Measurements from ENCODE around the gene NEIL3.
"Not testable (repeated sequence)": the region's sequence is repeated elsewhere in the genome, so short reads cannot be mapped to it uniquely, and the experiment has no call there.

Gene NEIL3

DNA sequence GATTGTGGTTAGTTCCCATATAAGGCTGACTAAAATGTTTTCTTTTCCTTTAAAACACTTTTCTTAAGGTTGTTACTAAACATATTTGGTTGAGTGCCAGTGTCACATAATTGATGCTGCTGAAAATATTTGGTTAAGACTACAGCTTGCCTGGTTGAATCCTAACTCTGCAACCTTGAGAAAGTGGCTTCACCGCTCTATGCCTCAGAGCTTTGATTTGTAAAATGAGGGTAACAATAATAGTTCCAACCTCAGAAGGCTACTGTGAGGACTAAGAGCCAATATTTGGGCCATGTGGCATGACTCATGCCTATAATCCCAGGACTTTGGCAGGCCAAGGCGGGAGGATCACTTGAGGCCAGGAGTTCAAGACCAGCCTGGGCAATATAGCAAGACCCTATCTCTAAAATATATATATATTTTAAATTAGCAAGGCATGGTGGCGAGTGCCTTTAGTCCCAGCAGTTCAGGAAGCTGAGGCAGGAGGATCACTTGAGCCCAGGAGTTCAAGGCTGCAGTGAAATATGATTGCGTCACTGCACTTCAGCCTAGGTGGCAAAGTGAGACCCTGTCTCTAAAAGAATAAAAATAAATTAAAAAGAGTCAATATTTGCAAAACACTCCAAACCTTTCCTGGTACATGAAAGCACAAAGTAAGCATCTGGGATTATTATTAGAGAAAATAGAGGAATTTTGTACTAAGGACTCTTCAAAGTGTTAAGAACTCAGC, 7.1 kb upstream of the NEIL3 start:
- no peak for DNase-seq

DNA sequence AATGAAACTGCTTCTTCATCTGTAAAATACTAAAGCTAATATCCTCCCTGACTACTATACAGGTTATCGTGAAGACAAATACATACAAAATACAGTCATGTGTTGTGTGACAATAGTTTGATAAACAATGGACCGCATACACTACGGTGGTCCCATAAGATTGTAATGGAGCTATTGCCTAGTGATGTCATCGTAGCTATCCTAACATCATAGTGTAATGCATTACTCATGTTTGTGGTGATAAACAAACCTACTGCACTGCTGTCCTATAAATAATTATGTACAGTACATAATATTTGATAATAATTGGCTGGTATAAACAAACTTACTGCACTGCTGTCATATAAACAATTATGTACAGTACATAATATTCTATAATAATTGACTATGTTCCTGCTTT, 5.6 kb upstream of the NEIL3 start:
- DNase-seq: no peak

DNA sequence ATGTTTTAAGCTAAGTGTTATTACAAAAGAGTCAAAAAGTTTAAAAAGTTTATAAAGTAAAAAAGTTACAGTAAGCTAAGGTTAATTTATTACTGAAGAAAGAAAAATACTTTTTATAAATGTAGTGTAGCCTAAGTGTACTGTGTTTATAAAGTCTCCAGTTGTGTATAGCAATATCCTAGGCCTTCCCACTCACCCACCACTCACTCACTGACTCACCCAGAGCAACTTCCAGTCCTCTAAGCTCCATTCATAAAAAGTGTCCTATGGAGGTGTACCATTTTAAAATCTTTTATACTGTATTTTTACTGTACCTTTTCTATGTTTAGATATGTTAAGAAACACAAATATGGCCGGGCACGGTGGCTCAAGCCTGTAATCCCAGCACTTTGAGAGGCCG, 4.8 kb upstream of the NEIL3 start:
- DNase-seq: not testable (repeated sequence)

DNA sequence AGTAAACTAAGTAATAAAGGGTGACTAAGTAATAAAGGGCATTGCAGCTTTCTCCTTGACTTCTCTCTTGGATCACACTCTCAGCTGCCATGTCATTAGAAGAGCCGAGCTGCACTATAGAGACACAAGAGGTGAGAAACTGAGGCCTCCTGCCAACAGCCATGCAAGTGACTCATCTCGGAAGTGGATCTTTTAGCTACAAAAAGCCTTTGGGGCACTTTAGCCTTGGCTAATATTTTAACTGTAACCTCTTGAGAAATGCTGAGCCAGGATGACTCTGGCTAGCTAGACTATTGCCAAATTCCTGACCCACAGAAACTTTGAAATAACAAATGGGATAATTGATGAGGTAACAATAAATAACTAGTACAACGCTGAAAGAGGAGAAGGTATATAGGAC, 1.5 kb upstream of the NEIL3 start:
- no peak for DNase-seq

DNA sequence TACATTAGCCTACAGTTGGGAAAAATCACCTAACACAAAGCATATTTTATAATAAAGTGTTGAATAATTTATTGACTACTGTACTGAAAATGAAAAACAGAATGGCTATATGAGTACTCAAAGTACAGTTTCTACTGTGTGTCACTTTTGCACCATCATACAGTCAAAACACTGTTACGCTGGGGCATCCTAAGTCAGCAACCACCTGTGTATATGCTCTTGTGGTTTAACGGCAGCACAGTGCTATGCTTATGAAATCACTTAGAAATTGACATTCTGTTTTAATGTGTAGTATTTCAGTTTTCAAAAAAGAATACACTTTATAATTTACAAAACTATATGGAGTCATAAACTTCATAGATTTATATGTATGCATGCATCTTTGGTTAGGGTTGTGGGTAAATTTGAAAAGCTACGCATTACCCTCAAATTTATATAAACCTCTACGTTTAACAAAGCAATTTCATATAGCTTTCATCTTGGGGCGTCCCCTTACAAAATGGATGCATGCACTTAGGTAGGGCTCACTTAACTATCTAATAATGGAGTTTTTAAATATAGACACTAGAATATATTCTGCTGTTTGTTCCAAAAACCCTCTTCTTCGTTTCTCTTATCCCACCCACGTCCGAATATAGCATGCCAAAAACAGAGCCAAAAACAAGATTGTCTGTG, 690 bp upstream of the NEIL3 start:
- DNase-seq: no peak

DNA sequence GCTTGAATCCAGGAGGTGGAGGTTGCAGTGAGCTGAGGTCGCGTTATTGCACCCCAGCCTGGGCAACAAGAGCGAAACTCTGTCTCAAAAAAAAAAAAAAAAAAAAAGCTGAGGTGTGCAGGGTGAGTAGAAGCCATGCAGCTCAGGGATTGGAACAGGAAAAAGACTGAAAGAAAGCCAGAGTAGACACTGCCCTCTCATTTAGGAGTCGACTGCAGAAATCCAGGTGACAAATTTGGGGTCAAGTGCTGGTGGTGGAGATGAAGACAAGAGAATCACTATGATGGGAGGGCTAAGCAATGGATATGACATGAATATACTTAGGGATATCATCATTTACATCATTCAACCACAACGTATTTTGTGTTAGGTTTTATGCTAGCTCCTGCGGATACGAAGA, 1.9 kb downstream of the NEIL3 start:
- no peak for DNase-seq

DNA sequence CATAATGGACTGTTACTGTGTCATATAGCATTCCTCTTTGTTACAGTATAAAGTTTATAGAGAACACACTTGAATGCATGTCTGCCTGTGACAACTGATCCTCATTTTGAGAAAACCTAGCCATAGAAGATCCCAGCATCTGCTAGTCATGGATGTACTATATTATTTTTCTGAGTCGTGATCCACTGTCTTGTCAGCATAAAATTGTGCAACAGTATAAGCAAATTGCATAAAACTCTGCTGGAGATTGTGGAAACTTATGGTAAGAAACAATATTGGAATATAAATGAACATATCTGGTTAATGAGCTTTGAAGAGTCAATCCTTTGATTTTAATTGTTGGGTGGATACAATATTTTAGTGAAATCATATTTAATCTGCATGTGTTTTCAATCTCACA, 3.6 kb downstream of the NEIL3 start:
- DNase-seq: no peak

DNA sequence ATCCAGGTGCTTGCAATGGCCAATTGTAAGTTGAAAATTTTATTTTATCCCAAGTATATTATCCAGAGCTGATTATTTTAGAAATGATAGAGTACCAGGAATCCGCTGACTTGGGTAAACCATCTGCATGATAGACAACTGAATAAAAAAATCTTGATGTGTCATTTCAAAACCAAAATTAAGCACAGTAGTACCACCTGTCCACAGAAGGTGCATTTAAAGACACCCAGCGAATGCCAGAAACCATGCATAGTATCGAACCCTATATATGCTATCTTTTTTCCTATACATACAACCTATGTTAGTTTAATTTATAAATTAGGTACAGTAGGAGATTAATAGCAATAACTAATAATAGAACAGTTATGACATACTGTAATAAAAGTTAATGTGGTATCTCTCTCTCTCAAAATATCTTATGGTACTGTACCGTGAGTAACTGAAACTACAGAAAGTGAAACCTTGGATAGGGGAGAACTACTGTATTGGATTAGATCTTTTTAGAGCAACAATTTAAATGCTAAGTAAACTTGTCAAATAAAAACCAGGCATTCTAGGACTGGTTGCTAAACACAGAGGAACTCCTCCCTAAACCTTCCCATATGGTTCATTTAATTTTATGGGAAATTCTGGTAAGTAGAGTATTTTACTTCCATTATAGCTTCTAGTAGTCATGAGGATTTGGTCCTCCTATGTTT, 6.2 kb downstream of the NEIL3 start:
- no peak for DNase-seq

DNA sequence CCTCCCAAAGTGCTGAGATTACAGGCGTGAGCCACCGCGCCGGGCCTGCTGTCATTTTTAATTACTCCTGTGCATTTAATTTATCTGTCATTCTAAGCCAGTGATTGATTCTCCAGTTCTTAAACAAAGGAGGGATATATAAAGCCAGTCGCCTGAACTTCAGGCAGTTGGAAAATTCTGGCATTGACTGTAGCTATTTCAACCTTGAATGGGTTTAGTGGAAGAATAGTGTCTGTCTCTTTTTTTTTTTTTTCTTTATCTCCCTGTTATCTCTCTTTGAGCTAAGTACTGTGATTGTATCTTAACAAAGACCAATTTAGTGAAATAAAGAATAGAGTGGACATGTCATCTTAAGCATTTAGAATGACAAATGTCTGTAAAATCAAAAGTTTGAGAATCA, 11.0 kb downstream of the NEIL3 start:
- DNase-seq: no peak

DNA sequence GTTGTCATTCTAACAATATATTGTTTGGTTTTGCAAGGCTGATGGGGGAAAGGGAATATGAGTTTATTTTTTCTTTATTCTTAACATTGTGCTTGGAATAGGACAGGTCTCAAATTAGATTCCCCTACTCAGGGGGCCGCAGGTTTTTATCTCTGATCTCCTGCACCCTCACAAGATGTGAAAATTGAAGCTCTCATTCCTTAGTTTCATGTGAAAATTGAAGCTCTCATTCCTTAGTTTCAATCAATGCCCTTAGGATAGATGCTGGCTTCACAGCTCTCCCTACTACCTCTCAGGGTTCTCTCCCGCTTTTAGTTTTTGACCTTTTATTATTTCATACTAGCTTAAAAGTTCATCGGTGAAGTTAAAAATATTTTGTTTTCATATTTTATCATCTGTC, 12.0 kb downstream of the NEIL3 start:
- DNase-seq: no peak

DNA sequence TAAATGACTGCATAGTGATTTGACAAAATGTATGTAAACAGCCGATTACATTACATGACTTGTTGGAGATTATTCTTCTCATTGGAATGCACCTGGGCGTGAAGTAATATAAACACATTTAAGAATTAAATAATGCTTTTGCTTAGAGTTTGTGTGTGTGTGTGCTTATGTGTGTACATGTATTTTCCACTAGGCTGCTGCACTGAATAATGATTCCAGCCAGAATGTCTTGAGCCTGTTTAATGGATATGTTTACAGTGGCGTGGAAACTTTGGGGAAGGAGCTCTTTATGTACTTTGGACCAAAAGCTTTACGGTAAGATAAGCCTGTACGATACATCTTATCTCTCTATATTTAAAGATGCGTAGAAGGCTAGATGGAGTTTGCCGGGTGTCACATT, 12.6 kb downstream of the NEIL3 start:
- DNase-seq: no peak

DNA sequence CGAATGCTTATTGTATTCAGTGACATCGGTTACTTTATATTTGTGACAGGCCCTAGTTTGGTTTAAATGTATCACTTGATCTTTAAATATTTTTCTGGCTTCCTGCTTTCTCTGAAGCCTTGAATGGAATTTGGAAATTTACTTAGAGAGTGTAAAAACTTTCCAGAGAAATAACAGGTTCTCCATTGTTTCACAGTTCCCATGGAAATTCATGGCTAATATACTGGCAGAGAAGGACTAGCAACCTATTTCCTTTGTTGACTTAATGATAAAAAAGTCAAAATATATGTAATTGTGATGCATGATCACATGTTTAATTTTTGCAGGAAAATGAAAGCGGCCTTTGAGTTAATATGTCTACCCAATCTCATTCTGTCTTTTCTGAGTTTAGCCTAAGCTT, 13.2 kb downstream of the NEIL3 start:
- DNase-seq: no peak

DNA sequence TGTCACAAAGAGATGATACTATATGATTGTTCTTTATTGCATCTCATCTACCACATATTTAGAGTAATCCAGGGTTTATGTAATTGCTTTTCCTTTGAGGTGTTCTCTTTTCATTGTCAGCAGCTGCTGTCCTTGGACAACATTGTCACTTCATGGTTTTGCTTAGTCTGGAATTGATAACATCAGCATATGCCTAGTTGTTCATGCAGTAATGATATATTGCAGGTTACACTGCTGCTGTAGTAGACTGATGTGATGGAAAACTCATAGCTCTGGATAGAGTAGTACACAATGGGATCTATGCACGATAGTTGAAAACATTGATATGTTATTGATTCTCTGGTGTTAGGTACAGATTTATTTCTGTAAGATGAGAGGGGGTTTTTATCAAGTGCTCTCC, 13.7 kb downstream of the NEIL3 start:
- DNase-seq: no peak

DNA sequence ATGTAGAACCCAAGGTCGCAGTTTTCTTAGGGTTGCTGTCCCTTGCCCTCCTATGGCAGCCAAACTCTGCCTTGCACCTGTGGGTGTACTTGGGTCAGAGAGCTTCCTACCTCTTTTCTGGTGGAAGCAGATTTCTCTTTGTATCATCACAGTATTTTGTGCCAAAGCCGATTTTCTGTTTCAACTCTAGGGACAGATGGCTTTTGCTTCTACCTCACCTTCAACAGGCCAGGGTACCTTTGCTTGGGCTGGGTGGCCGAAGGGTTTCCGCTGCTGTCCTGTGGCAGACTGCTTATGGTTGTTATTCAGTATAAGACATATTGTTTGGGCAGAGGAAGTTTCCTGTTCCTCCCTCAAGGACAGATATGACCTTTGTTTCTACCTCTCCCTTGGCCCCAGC, 22.4 kb downstream of the NEIL3 start:
- DNase-seq: no peak

DNA sequence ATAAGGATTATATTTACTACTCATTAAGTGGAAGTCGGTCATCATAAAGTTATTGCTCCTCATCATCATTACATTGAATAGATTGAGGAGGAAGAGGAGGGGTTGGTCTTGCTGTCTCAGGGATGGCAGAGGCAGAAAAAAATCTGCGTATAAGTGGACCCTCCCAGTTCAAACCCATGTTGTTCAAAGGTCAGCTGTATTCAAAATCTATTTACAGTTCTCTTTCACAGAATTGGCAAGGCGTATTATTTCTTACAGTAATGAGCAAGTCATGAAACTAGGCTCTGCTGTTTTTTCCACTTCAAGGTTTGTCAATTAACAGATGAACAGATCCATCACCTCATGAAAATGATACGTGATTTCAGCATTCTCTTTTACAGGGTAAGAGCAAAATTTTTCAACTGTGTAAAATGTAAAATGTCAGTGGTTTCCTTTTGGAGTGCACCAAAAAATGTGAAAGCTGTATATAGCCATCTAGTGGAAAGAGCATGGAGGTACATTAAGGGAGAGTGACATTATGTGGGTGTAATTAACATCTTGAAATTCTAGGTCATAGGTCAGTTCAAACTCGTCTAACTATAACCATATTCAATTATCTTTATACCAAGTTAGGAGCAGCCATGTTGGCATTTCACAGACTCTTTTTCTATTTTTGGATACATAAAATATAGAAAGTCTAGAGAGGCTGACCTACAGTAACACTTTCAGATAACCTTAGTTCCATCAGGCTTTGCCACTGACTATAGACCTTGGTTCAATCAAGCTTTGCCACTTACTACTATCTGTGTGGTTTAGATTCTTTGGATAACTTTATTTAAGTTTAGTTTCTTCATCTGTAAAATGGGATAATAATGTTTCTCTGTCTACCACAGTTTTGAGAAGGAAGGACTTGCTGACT, 30.1 kb downstream of the NEIL3 start:
- no peak for DNase-seq

DNA sequence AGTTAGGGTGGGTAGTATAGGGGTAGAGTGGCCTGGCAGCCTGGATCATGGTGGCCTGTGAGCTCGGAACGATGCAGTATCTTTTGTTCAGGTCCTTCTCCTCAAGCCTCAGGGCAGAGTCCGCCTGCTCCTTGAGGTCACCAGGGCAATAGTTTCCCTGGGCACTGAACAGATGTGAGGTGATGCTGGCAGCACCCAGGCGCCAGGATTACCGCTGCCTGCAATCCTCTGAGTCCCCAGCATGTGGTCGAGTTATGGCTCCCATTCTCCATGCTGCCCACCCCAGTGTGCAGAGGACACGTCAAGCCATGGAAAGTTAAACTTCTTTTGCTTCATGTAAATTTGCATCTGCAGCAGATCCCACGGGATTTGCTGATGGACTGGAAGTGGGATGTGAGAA, 38.7 kb downstream of the NEIL3 start:
- DNase-seq: no peak

DNA sequence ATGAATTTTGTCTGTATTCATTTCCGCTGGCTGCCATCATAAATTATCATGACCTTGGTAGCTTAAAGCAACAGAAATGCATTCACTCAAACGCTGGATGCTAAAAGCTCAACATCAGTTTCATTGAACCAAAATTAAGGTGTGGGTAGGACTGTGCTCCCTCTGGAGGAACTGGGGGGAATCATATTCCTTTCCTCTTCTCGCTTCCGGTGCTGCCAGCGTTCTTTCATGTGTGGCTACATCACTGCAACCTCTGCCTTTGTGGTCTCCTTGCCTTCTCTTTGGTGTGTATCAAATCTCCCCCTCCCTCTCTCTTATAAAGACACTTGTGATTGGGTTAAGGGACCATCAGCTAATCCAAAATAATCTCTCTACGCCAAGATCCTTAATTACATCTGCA, 39.5 kb downstream of the NEIL3 start:
- no peak for DNase-seq

DNA sequence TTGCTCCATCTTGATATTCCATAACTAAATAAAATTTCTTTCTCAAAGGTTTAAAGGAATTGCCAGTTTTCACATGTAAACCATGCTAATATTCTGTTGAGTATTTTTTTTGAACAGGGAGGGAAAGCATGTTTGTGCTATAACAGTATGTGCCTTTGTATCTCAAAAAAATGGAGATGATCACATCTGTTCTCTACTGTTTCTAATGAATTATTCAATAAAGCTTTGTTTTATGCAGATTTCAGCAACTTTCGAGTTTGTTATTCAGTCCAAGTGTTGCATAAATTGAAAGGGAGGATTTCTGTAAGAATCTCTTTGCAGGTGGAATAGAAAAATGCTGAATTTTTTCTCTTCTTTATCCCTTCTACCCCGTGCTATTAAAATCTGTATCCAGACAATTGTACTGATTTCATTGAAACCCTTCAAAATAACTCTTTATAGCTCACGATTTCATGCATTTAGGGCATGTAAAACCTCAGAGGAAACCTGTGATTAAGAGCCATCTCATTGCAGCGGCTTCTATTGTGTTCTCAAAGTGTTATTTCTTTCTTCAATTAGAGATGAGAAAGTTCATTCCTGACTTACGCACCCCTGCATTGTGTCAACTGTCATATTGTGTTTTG, 42.1 kb downstream of the NEIL3 start:
- no peak for DNase-seq

DNA sequence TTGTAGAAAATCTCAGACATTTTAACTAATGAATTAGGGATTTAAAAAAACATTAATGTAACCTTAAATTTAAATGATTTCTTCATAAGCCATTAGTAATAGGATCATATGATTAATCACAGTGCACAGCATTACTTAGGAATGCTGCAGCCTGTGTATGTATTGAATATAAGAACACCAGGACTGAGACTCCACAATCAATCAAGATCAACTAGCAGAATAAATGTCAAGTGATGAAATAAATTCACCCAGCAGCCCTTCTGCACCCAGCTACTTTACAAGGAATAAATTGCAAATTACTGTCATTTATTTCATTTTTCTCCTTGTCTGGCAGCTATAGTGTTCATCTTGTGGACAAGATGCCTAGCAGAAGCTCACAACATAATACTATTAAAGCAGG, 46.5 kb downstream of the NEIL3 start:
- no peak for DNase-seq

DNA sequence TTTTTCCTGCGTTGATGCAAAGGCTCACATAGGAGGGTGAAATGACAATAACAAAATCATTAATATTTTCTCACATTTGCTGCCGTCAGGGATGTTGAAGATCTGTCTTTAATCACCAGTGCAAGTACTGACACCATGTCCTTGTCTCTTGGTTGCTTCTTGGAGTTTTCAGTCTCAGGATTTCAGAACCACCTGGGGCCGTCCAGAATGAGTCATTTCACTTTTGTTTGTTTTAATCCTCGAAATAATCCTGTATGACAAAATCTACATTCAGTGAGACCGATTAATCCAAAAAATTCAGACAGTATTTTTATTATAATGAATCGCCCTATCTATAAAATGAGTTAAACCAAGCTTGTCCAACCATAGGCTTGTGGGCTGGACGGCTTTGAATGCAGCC, 47.2 kb downstream of the NEIL3 start:
- no peak for DNase-seq

DNA sequence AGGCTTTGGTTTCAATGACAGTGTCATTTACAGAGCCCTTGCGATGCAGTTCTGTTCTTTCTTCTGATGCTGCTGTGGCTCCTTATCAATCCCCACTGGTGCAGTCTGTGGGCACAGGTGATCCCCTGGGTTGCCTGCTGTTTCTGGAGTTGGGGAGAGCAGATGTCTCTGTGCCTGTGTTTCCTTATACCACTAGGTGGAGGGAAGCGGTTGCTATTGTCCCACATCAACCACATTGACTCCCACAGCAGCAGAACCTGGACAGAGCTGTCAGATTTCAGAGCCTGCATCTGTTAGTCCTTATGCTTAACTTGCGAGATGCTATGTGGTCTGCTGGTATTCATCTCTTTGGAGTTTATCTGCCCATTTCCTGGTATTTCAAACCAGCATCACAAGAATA, 57.7 kb downstream of the NEIL3 start:
- no peak for DNase-seq

DNA sequence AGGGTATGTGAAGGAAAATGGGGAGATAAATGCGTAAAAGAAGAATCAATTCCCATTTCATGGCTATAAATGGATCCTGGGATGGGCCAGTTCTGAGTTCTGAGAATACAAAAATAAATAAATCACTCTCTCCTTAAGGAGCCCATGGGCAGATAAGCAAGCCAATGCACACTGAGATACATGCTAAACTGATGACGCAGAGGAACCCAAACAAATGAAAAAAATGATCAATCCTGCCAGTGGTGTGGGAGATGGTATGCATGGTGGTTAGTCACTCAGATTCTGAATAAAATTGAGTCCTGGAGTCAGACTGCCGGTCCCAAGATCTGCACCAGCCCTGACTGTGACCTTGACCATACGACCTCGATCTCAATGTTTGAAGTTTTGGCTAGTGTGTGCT, 59.7 kb downstream of the NEIL3 start:
- no peak for DNase-seq

DNA sequence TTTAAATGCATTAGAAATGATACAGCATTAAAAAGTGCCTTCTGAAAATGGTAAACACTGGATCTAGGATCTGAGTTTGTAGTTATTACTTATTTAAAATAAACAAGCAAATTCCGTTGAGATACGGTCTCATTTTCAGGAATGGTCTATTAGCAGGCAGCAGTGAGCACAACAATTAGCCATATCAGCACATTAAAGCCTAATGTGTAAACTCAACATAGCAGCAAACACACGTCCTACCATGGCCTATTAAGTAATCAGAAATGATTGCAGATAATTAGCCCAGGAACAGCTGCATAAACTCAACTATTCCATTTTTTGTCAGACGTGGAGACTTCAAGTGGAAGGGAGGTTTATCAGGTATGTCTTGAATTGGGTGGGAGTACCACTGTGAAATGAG, 61.8 kb downstream of the NEIL3 start:
- DNase-seq: no peak

Data from KG1 (cell line).